Measurements from ENCODE around the gene ELP6. TPM values are rescaled to one million over a fixed set of nuclear protein-coding genes. Genes with fewer than 3 reads are reported as not detected.
"Not testable (repeated sequence)": the region's sequence is repeated elsewhere in the genome, so short reads cannot be mapped to it uniquely, and the experiment has no call there.

ELP6 gene
- total RNA-seq, 1 donor from 2014 or later, result 27.0 TPM

DNA sequence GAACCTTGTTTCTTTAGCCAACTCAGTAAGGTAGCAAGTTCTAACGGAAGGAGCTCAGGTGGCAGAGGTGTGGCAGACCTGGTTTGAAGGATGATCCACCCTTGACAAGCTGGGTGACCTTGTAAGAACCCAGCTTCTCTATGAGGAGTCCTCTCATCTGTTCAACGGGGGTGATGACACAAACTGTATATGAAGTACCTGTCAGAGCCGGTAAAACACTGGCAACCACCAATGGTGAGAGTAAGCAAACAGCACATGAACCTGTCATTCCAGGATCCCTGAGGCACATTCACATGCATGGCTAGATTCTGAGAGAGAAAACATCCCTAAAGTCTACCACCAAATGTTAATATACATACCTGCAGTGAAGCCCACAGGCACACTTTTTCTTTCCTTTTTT is 40.1 kb downstream of the ELP6 start:
- intact Hi-C loops (cut with DNase I), result no loop called here
- TF ChIP-seq, protein P1, sequence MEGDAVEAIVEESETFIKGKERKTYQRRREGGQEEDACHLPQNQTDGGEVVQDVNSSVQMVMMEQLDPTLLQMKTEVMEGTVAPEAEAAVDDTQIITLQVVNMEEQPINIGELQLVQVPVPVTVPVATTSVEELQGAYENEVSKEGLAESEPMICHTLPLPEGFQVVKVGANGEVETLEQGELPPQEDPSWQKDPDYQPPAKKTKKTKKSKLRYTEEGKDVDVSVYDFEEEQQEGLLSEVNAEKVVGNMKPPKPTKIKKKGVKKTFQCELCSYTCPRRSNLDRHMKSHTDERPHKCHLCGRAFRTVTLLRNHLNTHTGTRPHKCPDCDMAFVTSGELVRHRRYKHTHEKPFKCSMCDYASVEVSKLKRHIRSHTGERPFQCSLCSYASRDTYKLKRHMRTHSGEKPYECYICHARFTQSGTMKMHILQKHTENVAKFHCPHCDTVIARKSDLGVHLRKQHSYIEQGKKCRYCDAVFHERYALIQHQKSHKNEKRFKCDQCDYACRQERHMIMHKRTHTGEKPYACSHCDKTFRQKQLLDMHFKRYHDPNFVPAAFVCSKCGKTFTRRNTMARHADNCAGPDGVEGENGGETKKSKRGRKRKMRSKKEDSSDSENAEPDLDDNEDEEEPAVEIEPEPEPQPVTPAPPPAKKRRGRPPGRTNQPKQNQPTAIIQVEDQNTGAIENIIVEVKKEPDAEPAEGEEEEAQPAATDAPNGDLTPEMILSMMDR (IDR thresholded peaks at IDR 0.05), result no peak
- H3K27me3 ChIP-seq, result no peaks in the 10 kb centered on the region
- H3K27ac ChIP-seq, result no peak overlapping the region
- no peaks in the 10 kb centered on the region for H3K9me3 ChIP-seq
- H3K4me3 ChIP-seq, result no peak overlapping the region
- no peaks in the 10 kb centered on the region for H3K36me3 ChIP-seq
- DNase-seq (ENCODE audit: low spot score in 2 of 2), result no peak
- peaks cover 8 to 15% of the 10 kb centered on the region in 2 donors for H3K4me1 ChIP-seq

DNA sequence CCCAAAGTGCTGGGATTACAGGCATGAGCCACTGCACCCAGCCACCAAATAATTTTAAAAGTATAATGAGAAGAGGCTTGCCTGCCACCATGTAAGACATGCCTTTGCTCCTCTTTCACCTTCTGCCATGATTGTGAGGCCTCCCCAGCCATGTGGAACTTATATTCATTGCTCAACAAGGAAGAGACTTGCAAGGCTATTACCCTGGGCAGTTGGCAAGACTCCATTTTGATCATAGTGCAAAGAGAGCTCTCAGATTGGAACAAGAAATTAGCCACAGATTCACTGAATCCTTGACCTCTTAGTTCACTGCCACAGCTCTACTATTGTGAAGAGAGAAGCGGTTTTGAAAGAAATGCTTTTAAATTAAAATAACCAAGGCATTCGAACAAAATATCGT is 43.9 kb downstream of the ELP6 start:
- H3K27me3 ChIP-seq, result no peaks in the 10 kb centered on the region
- intact Hi-C loops (cut with DNase I), result no loop called here
- H3K4me3 ChIP-seq, result no peak overlapping the region
- no peak for DNase-seq (ENCODE audit: low spot score in 2 of 2)
- no peaks in the 10 kb centered on the region for H3K36me3 ChIP-seq
- TF ChIP-seq, protein P1 (IDR thresholded peaks at IDR 0.05), result no peak
- H3K9me3 ChIP-seq, result no peaks in the 10 kb centered on the region
- H3K4me1 ChIP-seq, result peaks cover 0 to 2% of the 10 kb centered on the region in 2 donors
- H3K27ac ChIP-seq, result no peak overlapping the region

DNA sequence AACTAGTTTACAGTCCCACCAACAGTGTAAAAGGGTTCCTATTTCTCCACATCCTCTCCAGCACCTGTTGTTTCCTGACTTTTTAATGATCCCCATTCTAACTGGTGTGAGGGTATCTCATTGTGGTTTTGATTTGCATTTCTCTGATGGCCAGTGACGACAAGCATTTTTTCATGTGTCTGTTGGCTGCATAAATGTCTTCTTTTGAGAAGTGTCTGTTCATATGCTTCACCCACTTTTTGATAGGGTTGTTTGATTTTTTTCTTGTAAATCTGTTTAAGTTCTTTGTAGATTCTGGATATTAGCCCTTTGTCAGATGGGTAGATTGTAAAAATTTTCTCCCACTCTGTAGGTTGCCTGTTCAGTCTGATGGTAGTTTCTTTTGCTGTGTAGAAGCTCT is 45.2 kb downstream of the ELP6 start:
- H3K4me3 ChIP-seq; DNase-seq (ENCODE audit: low spot score in 2 of 2); H3K36me3 ChIP-seq; H3K27me3 ChIP-seq; H3K27ac ChIP-seq; intact Hi-C loops (cut with DNase I); H3K9me3 ChIP-seq; H3K4me1 ChIP-seq: not testable (repeated sequence)

DNA sequence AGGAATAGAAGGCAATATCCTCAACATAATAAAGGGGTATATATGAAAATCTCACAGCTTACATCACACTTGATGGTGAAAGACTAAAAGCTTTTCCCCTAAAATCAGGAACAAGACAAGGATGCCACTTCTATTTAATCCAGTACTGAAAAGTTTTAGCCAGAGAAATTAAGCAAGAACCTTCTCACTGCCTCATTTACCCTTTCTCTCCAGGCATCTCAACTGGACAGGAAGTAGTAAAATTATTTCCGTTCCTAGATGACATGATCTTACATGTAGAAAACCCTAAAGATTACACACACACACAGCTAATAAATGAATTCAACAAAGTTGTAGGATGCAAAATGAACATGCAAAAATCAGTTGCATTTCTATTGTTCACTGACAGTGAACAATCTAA is 48.9 kb downstream of the ELP6 start:
- Histone ChIP-seq H3K4me1 (no peaks in the 10 kb centered on the region), H3K9me3 (no peaks in the 10 kb centered on the region), H3K27me3 (no peaks in the 10 kb centered on the region), H3K36me3 (no peaks in the 10 kb centered on the region), H3K27ac (no peak overlapping the region), H3K4me3 (no peak overlapping the region)
- no peak for DNase-seq (ENCODE audit: low spot score in 2 of 2)
- intact Hi-C loops (cut with DNase I), result no loop called here
- TF ChIP-seq, protein P1 (IDR thresholded peaks at IDR 0.05), result no peak

DNA sequence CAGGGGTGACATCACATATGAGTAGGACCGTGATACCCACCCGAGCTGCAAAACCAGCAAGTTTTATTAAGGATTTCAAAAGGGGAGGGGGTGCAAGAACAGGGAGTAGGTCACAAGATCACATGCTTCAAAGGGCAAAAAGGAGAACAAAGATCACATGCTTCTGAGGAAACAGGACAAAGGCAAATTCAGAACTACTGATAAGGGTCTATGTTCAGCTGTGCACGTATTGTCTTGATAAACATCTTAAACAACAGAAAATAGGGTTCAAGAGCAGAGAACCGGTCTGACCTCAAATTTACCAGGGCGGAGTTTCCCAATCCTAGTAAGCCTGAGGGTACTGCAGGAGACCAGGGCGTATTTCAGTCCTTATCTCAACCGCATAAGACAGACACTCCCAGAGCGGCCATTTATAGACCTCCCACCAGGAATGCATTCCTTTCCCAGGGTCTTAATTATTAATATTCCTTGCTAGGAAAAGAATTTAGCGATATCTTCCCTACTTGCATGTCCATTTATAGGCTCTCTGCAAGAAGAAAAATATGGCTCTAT is 53.9 kb downstream of the ELP6 start:
- H3K27ac ChIP-seq; intact Hi-C loops (cut with DNase I); H3K4me1 ChIP-seq; H3K27me3 ChIP-seq; H3K36me3 ChIP-seq; H3K4me3 ChIP-seq; H3K9me3 ChIP-seq; DNase-seq (ENCODE audit: low spot score in 2 of 2): not testable (repeated sequence)

DNA sequence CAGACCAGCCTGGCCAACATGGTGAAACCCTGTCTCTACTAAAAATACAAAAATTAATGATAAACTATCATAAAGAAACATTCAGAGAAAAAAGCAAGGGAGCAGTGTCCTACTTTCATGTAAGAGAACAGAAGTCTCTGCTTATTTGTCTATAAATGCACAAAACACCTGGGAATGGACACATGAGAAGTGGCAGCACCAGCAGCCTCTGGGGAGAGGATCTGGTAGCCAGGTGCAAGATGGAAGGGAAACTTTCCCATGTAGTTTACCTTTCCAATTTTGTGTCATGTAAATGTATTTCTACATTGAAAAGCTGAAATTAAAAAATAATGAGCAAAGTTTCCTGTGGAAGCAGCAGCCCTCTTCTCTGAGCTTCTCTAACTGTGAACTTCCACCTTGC is 56.5 kb downstream of the ELP6 start:
- Histone ChIP-seq H3K36me3 (no peaks in the 10 kb centered on the region), H3K9me3 (no peaks in the 10 kb centered on the region), H3K4me3 (no peak overlapping the region), H3K4me1 (peaks cover 0 to 2% of the 10 kb centered on the region in 2 donors), H3K27ac (no peak overlapping the region), H3K27me3 (no peaks in the 10 kb centered on the region)
- intact Hi-C loops (cut with DNase I), result no loop called here
- TF ChIP-seq, protein P1 (IDR thresholded peaks at IDR 0.05), result no peak
- DNase-seq (ENCODE audit: low spot score in 2 of 2), result no peak
